HS-27A (cell line): ENCODE results near the gene TMEM190.
A peak's percentile ranks its signal among the peaks of the same experiment; 100 is the strongest.
"Not testable (repeated sequence)": the region's sequence is repeated elsewhere in the genome, so short reads cannot be mapped to it uniquely, and the experiment has no call there.

Experiments used
- DNase-seq: peaks from one replicate; pipeline ENCODE4 v3.0.0-alpha.2; 2012; ENCODE audit warnings: low read depth, missing footprints

The TMEM190 gene

GRCh38 chr19:55376241-55376933 is at the start of gene TMEM190:
TSS of gene TMEM190 (plus strand) at chr19:55376826. CDS start at chr19:55376854, 28 bp downstream.
- DNase-seq, result no peak

- not testable (repeated sequence) for DNase-seq
Measured at GRCh38 chr19:55328774-55329318, 47.8 kb upstream of the TMEM190 start.

GRCh38 chr19:55329791-55330190 is 46.8 kb upstream of the TMEM190 start:
- DNase-seq, result not testable (repeated sequence)

- no peak for DNase-seq
Measured at GRCh38 chr19:55333870-55334269, 42.8 kb upstream of the TMEM190 start.

GRCh38 chr19:55336101-55336500 is 40.5 kb upstream of the TMEM190 start:
- DNase-seq, result no peak

GRCh38 chr19:55339105-55339888 is 37.3 kb upstream of the TMEM190 start, which contains the start of gene KMT5C:
TSS of gene KMT5C (plus strand) at chr19:55339876. CDS start at chr19:55341937, 2,061 bp downstream.
- peak; percentile 100 for DNase-seq

- no peak for DNase-seq
Measured at GRCh38 chr19:55339889-55340783, 36.5 kb upstream of the TMEM190 start.

- DNase-seq, result no peak
Measured at GRCh38 chr19:55340784-55341147, 35.9 kb upstream of the TMEM190 start.

GRCh38 chr19:55341171-55341588 is 35.4 kb upstream of the TMEM190 start:
- DNase-seq, result no peak

GRCh38 chr19:55341595-55342531 is 34.8 kb upstream of the TMEM190 start:
- no peak for DNase-seq

GRCh38 chr19:55344444-55344843 is 32.2 kb upstream of the TMEM190 start:
- DNase-seq, result no peak

GRCh38 chr19:55345101-55345817 is 31.4 kb upstream of the TMEM190 start:
- no peak for DNase-seq

GRCh38 chr19:55345818-55346724 is 30.6 kb upstream of the TMEM190 start:
- no peak for DNase-seq

- no peak for DNase-seq
Measured at GRCh38 chr19:55346725-55347441, 29.7 kb upstream of the TMEM190 start.

GRCh38 chr19:55347442-55348009 is 29.1 kb upstream of the TMEM190 start:
- no peak for DNase-seq

GRCh38 chr19:55348317-55349034 is 28.1 kb upstream of the TMEM190 start:
- no peak for DNase-seq

GRCh38 chr19:55350620-55351315 is 25.9 kb upstream of the TMEM190 start:
- no peak for DNase-seq
